Skin epidermis (tissue), 12 donors: ENCODE results near the gene SEC61B.

Experiments used
- H3K27ac ChIP-seq, 21 experiments: fragments of 200-600 bp; sonication (generic) in 11 of 21; one replicate each; pipeline ENCODE4 v1.5.0; 2020; ENCODE audit warnings: mild to moderate bottlenecking in 3 of 21, inconsistent platforms in 2 of 21, moderate library complexity in 2 of 21
- H3K4me3 ChIP-seq, 7 experiments: fragments of 200-600 bp; sonication (generic) in 2 of 7; one replicate each; pipeline ENCODE4 v1.5.0; 2020; ENCODE audit warnings: inconsistent platforms in 2 of 7, mild to moderate bottlenecking in 2 of 7, moderate library complexity in 1 of 7

Gene SEC61B

DNA sequence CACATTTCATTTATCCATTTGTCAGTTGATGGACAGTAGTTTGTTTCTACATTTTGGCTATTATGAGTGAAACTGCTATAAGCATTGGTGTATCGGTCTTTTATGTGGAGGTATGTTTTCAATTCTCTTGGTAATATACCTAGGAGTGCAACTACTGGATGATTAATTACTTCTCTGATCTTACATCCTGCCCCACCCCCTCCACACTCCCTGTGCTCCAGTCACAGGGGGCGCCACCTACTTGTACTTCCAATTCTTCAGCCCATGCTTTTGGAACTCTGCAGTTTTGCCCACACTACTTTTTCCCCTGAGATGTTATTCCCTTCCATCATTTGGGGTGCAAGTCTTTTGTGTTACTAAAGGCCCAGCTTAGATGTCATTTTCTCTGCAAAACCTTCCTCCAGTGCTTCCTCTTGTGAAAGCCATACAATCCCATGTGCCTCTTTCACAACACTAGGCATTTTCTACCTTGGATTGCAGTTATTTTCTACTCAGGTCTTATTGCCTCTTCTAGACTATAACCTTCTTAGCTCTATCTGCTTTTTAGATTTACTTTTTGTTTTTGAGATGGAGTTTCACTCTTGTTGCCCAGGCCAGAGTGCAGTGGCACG lies 42.1 kb downstream of the SEC61B start:
- H3K27ac ChIP-seq: no peak overlapping the region
- no peak overlapping the region for H3K4me3 ChIP-seq

DNA sequence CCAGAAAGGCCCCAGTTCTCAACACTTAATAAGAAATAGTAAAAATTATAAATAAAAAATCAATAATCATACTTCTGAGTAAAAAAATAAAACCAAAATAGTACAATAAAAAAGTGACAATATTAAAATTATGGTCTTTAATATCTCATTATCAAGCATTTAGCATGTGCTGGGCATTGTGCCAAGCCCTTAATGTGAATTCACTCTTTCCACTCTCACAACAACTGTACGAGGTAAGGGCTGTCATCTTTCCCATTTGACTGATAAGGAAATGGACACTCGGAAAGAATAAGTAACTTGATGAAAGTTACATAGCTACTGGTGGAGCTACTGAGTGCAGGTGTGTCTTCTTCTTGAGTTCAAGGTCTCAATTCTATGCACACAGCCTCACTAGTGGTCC lies 43.6 kb downstream of the SEC61B start:
- no peak overlapping the region for H3K27ac ChIP-seq
- H3K4me3 ChIP-seq: no peak overlapping the region

DNA sequence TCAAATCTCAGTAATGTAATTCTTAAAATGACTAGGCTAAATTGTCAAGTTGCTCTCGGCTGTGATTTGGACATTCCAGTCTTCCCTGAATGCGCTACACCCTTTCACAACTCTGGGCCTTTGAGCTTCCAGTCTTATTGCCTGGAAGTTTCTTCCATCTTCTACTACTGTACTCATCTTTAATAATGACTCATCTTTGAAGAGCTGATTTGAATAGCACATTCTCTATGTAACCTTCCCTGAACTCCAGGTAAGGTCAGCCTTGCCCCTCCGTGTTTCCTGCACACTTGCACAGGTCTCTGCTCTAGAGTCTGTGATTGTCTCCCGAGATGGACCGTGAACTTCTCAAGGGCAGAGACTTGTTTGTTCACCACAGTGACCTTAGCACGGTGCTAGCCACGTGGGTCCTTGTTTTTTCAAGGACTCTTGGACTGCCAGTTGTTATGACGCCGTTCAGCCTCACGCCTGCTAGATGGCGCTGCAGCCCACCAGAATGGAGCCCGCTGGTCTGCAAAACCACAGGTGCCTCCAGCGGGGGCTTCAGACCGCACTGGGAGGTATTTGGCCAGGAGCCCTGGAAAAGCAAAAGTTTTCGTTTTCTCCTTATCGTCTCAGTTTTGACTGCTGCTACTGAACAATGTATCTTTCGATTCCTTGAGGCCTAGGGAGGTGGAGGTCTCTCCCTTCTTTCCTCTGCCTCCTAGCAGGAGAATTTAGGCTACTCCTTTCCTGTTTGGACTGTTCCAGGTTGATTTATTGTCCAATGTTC lies 44.4 kb downstream of the SEC61B start:
- H3K27ac ChIP-seq: no peak overlapping the region
- H3K4me3 ChIP-seq: no peak overlapping the region

DNA sequence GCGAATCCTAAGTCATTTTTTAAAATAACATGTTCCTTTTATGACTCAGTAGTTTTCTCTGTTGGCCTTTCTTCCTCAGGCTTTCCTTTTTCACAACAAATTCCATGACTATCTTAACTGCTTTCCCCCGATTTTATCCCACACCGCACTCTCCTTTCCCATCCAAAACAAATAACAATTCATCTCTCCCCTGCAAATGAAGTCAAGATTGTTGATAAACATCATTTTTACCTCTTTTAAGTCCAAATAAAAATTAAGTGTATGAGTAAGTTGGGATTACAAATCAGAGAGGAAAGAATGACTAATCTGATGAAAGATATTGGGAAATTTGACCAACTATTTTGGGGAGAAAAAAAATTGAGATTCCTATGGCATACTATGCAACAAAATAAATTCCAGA lies 47.3 kb downstream of the SEC61B start:
- Histone ChIP-seq H3K4me3 (no peak overlapping the region), H3K27ac (peak overlapping the region in 1 of 21 experiments; percentile 7)

DNA sequence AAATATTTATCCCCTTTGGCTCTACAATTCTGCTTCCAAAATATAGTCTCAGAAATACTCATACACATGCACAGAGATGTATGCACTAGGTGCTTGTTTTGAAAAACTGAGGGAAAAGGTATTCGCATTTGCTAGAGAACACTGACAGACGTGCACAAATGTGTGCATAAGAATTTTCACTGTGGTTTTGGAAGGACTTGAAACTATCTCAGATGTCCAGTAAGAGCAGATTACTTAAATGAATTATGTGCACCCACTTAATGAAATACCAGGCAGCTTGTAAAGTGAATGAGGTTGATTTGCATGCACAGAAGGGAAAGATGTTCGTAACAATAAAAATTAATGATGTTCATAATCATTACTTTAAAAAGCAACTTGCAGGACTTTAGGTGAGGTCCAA lies 48.4 kb downstream of the SEC61B start:
- no peak overlapping the region for H3K4me3 ChIP-seq
- no peak overlapping the region for H3K27ac ChIP-seq

DNA sequence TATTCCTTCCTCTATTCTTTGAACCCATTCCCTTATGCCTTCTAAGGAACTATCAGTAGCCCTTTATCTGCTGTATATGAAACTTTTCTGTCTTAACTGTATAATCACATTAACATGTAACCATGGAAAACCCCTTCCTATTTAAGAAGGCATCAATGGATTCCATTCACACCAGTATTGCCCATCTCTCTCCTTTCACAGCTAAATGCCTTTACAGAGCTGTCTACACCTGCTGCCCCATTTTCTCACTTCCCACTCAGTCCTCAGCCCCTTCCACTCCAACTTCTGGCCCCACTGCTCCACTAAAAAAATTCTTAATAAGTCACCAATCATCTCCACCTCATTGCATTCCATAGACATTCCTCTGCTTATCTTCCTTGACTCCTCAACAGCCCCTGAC lies 50.8 kb downstream of the SEC61B start:
- no peak overlapping the region for H3K27ac ChIP-seq
- no peak overlapping the region for H3K4me3 ChIP-seq

DNA sequence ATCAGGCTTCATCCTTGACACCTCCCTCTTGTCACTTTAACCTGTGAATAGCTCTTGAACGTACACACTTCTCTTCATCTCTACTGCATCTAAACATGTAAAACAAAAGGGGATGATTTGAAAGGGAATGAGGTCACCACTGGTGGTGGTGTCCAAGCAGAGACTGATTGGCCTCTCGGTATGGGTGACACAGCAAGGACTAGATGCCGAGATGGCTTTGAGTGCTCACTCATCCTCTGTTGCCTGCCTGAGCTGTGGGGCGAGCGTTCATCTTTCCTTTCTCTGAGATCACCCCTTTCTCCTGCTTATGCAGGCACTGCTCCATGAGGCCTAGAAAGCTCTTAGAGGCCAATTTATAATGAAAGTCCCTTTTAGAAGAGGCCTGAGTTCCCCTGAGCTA lies 51.9 kb downstream of the SEC61B start:
- H3K4me3 ChIP-seq: no peak overlapping the region
- no peak overlapping the region for H3K27ac ChIP-seq

DNA sequence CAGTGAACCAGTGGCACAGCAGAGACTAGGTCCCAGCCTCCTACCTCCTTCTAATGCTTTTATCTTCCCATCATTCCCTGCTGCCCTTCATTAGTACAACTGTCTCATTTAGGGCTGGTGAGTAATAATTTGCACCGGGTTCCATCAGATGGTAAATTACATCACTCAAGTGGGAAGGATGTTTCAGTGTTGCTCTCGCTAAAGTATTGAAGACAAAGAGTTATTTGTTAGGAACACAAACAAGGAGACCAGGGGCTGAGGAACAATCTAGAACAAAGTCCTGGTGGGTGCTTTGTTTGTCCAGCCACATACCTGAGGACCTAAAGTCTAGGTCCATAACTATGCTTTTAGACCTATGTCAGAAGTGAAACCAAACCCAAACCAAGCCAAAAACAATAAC lies 52.4 kb downstream of the SEC61B start:
- no peak overlapping the region for H3K4me3 ChIP-seq
- no peak overlapping the region for H3K27ac ChIP-seq
